NCI-H1930 (cell line): ENCODE measurements around the gene CCDC27.
A peak's percentile ranks its signal among the peaks of the same experiment; 100 is the strongest.
"Not testable (repeated sequence)": the region's sequence is repeated elsewhere in the genome, so short reads cannot be mapped to it uniquely, and the experiment has no call there.

Experiments
- DNase-seq, 2 experiments: peaks; one replicate each; lab custom pipeline; 2025; lab: John Stamatoyannopoulos, UW

Gene CCDC27

DNA sequence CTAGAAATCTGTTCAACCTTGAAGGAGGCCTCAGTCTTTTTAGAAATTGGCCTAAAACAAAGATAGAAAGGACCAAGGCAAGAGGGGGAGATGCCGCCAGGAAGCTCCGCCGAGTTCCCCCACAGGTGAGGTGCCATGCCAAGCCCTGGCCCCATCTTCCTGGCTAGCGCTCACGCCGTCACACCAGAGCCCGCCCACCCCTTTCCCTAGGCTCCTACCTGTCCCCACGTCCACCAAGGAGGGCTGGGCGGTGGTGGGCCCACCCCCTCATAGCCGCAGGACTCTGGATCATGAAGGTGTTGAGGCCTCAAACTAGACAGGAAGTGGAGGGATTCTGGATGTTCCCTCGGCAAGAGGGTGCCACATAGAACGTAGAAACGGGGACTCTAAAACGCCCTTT, 15.5 kb upstream of the CCDC27 start:
- no peak for DNase-seq

GRCh38 chr1:3738943-3739342, 13.3 kb upstream of the CCDC27 start:
- DNase-seq = no peak

DNA sequence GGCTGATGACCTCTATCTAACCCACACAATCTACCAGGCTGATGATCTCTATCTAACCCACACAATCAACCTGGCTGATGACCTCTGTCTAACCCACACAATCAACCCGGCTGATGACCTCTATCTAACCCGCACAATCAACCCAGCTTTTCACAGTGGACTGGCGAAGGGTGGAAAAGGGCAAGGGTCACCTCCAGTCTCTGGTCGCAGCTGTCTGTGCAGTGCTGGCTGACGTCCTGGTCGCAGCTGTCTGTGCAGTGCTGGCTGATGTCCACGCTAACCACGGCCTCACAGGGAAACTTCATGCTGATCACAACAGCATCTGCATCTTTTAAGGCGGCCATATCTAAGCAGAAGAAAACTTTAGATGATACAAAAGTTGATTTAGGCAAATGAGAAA, 12.2 kb upstream of the CCDC27 start:
- no peak for DNase-seq

GRCh38 chr1:3740752-3741151, 11.5 kb upstream of the CCDC27 start:
- no peak for DNase-seq

DNA sequence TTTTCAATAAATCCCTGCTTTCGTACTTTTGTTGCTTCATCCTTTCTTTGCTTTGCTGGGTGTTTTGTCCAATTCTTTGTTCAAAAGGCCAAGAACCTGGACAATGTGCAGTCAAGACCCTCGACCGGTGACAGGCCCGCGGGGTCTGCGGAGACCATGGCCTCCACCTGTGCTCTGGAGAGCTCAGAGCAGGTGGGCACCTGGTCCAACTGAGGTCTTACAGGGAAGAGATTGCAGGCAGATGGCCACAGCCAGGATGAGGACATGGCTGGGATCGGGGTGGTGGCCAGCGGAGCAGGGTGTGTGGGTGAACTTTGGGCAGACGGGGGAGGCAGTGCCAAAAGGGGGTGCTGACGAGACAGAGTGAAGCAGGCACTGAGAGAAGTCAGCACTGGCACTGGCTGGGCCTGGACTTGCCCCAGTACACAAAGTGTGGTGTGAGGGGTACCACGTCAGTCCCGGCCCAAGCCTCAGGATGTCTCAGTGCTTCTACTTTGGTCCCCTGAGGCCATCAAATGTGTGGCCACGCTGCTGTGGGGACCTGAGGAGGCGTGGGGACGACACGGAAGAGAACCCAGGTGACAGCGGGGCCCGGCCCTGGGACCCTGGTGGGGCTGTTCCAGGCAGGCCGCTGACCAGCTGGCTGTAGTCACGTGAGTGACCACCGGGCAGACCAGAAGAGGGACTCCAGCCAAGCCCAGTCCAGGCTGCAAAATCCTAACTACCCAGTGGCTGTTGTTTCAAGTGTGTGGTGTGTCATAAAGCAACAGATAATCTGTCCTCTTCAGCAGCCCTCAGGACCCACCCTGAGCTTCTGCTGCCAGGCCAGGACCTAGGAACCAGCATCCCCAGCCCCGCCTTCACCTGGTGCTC, 10.4 kb upstream of the CCDC27 start:
- DNase-seq = no peak

DNA sequence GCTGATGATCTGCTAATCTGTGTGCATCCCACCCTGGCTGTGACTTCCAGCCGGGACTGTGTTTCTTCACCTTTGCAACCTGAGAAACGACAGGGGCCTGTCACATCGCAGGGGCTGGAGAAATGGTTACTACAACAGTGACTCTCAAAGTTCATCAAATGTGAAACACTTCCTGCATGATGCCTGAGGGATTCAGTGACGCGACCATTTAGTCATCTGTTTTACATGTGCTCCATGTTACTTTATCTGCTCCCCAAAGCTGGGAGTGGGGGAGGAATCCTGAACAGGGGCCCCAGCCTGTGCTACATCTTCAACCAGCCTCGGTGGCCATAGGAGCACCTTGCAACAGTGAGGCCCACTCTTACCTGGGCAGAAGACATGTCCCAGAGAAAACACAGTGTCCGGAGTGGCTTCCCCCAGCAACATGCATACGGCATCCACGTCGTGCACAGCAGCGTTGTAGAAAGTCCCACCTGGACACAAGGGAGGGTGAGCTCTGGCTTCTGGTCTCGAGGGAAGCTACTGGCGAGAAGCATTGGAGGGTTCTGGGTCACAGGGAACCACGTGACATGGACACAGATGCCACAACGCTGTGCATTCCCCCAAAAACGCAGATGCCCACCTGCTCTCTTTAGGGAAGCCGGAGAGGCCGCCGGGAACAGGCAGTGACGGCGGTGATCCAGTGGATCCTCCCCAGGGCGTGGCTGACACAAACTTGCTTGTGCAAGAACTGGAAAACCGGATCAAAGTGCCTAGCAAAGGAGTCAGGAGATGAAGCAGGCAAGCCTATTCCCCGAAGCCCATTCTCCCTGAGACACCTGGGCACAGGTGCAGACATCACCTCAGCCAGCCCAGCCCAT, 9.6 kb upstream of the CCDC27 start:
- no peak for DNase-seq

GRCh38 chr1:3743421-3743820, 8.8 kb upstream of the CCDC27 start:
- no peak for DNase-seq

- DNase-seq = no peak
Observed at GRCh38 chr1:3743826-3744225, 8.4 kb upstream of the CCDC27 start.

- DNase-seq = no peak
Observed at GRCh38 chr1:3744646-3745045, 7.6 kb upstream of the CCDC27 start.

GRCh38 chr1:3745071-3745470, 7.2 kb upstream of the CCDC27 start:
- no peak for DNase-seq

GRCh38 chr1:3745590-3746381, 6.5 kb upstream of the CCDC27 start:
- no peak for DNase-seq

- DNase-seq = no peak
Observed at GRCh38 chr1:3746389-3746829, 5.8 kb upstream of the CCDC27 start.

DNA sequence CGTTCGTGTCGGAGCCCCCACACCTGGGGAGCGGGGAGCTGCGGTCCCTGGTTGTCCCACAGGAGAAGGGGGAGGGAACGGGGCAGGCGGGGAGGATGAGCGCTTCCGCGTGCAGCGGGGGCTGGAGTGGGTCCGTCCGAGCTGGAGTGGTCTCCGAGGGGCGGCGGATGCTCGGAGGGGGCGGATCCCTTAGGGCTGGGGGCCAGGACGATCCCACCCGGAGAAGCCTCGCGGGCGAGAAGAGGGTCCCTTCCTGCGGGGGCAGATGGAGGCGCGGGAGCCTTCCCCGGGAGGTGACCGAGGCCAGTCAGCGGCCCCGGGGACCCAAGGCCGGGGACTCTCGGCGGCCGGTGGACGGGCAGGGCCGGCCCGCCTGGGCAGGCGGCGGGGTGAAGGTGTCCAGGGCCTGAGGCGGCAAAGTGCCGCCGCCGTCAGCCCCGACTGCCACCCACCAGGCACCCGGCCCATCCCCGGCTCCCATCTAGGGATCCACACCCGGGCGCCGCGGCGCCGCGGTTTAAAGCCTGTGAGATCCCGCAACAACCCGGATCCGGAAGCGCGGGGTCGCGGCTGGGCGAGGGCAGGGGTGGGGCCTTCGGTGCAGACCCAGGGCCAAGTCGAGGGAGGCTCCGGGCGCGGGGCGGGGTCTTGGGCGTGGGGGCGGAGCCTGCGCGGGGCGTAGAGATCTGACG, 5.3 kb upstream of the CCDC27 start:
- peak; percentile 82 for DNase-seq

DNA sequence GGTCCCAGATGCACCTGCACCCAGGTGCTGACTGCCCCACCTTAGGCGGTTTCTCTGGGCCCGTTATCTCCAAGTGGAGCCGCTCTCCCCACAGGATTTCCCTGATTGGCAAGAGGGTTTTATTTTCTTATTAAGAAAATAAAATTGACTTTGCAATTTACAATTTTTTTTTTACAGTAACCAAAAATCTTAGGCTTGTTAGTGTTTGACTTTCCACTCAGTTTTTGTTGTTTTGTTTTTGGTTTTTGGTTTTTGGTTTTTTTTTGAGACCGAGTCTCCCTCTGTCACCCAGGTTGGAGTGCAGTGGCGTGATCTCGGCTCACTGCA, 4.8 kb upstream of the CCDC27 start:
- DNase-seq = no peak

GRCh38 chr1:3747903-3748302, 4.3 kb upstream of the CCDC27 start:
- no peak for DNase-seq

- DNase-seq = not testable (repeated sequence)
Observed at GRCh38 chr1:3748316-3748900, 3.8 kb upstream of the CCDC27 start.

- no peak for DNase-seq
Observed at GRCh38 chr1:3749512-3749911, 2.7 kb upstream of the CCDC27 start.

GRCh38 chr1:3750741-3751140, 1.5 kb upstream of the CCDC27 start:
- no peak for DNase-seq

- DNase-seq = no peak
Observed at GRCh38 chr1:3753656-3754454, 1.6 kb downstream of the CCDC27 start.

DNA sequence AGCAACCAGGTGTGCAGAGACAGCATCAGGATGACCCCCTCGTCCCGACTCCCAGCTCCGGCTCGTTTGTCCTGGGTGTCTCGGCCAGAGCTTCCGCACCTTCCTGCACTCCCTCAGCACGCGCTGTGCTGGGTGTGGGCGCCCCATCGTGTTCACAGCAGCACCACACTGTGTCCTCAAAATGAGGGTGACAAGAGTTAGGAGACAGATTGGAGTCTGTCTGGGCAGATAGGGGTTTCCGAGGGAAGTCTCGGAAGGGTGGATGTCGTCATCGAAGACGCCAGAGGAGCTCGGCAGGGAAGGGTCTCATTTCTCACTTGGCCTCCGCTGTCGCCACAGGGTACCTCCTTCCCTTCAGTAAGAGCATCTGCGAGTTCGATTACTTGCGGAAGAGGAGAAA, 4.1 kb downstream of the CCDC27 start:
- DNase-seq = no peak

GRCh38 chr1:3759164-3759563, 6.9 kb downstream of the CCDC27 start:
- no peak for DNase-seq
